Measurements from ENCODE around the gene SLC9C2. TPM values are rescaled to one million over a fixed set of nuclear protein-coding genes. Genes with fewer than 3 reads are reported as not detected.

Gene SLC9C2
- total RNA-seq, 4 donors from 2014 or later: 0.34 TPM; not detected in 3

GRCh38 chr1:173475564-173476196 is 127.2 kb downstream of the SLC9C2 start:
- TF ChIP-seq CTCF (IDR thresholded peaks at IDR 0.05; ENCODE audit: low read depth): no peak

GRCh38 chr1:173474097-173474779 is 128.6 kb downstream of the SLC9C2 start:
- TF ChIP-seq CTCF (IDR thresholded peaks at IDR 0.05; ENCODE audit: low read depth): no peak

GRCh38 chr1:173473599-173474011 is 129.3 kb downstream of the SLC9C2 start:
- no peak for TF ChIP-seq CTCF (IDR thresholded peaks at IDR 0.05; ENCODE audit: low read depth)

GRCh38 chr1:173470608-173471007 is 132.3 kb downstream of the SLC9C2 start:
- TF ChIP-seq CTCF (IDR thresholded peaks at IDR 0.05; ENCODE audit: low read depth): no peak

GRCh38 chr1:173469656-173470055 is 133.2 kb downstream of the SLC9C2 start:
- TF ChIP-seq CTCF (IDR thresholded peaks at IDR 0.05; ENCODE audit: low read depth): no peak

GRCh38 chr1:173467426-173467825 is 135.4 kb downstream of the SLC9C2 start:
- no peak for TF ChIP-seq CTCF (IDR thresholded peaks at IDR 0.05; ENCODE audit: low read depth)

- TF ChIP-seq CTCF (IDR thresholded peaks at IDR 0.05; ENCODE audit: low read depth): no peak
These were observed 143.0 kb downstream of the SLC9C2 start for GRCh38 chr1:173459885-173460284.

Data from subcutaneous adipose tissue (tissue), 4 donors.